K562 (cell line): ENCODE data around the gene JMJD1C. TPM values are rescaled to one million over a fixed set of nuclear protein-coding genes. Genes with fewer than 3 reads are reported as not detected.

Experiments used
- ATAC-seq: fragments of 200-7000 bp; cut with Tn5 transposase; 3 replicates; pipeline ENCODE4 v1.9.1; 2020; ENCODE audit warnings: moderate library complexity
- BruUV-seq: library from RNA; stranded (reverse); fragments of 400-500 nt; replicated peaks from 2 replicates; lab custom pipeline; 2021; lab: Mats Ljungman, UMichigan
- CTCF ChIA-PET: fragments of 300-600 bp; formaldehyde crosslinking; extraction: SDS; loops from one replicate; lab custom pipeline; 2021; ENCODE audit warnings: low intra/inter-chr PET ratio; lab: Yijun Ruan, JAX
- POLR2A ChIA-PET: fragments of 300-600, 350-650 bp; sonication (Branson Sonifier 250); formaldehyde crosslinking; extraction: SDS; loops from one replicate; lab custom pipeline; 2021; ENCODE audit warnings: antibody characterized with exemption, inconsistent platforms; lab: Yijun Ruan, JAX
- DNase-seq, 4 experiments: peaks; one replicate each; pipeline versions ENCODE4 v3.0.0 to v3.0.0-alpha.2; 2011 to 2018; ENCODE audit warnings: low spot score in 3 of 4, mixed read lengths in 3 of 4; ENCODE audit errors: extremely low read depth in 1 of 4
- FAIRE-seq: peaks from 2 replicates; lab custom pipeline; 2011; peaks lifted over from hg19 to GRCh38; lab: Jason Lieb, UNC
- H2AFZ ChIP-seq: 2 replicates; pipeline ENCODE4 v1.6.0; 2011; ENCODE audit warnings: low read depth, low read length, control low read depth, inconsistent platforms
- H3K27ac ChIP-seq: fragments of 200-600 bp; 3 replicates; pipeline ENCODE4 v1.8.0; 2011; ENCODE audit warnings: low read depth, mild to moderate bottlenecking, control low read depth, inconsistent platforms, low read length, moderate library complexity, mixed read lengths; ENCODE audit errors: extremely low read depth
- H3K27me3 ChIP-seq, 2 experiments: fragments of 300-600 bp in 1 of 2; 2 replicates in 1 of 2; 3 replicates in 1 of 2; pipeline versions ENCODE4 v1.6.0 to v1.8.0; 2011; ENCODE audit warnings: inconsistent platforms in 2 of 2, low read length in 2 of 2, mild to moderate bottlenecking in 1 of 2, mixed read lengths in 1 of 2, moderate library complexity in 1 of 2; ENCODE audit not compliant: control insufficient read depth in 2 of 2, insufficient read depth in 2 of 2
- H3K36me3 ChIP-seq: fragments of 300-600 bp; 3 replicates; pipeline ENCODE4 v1.8.0; 2011; ENCODE audit warnings: mild to moderate bottlenecking, low read length, inconsistent platforms; ENCODE audit not compliant: control insufficient read depth, insufficient read depth
- H3K4me1 ChIP-seq, 2 experiments: fragments of 200-600 bp in 1 of 2; replicated peaks in 1 of 2; 2 replicates in 1 of 2; 3 replicates in 1 of 2; pipeline versions ENCODE4 v1.5.1 to v1.8.0; 2011; ENCODE audit warnings: inconsistent platforms in 2 of 2, low read length in 2 of 2, mild to moderate bottlenecking in 1 of 2, mixed read lengths in 1 of 2, moderate library complexity in 1 of 2; ENCODE audit not compliant: control insufficient read depth in 2 of 2, insufficient read depth in 2 of 2
- H3K4me2 ChIP-seq: 2 replicates; pipeline ENCODE4 v1.6.1; 2011; ENCODE audit warnings: low read length, control low read depth, inconsistent platforms, mixed read lengths; ENCODE audit not compliant: insufficient read depth
- H3K4me3 ChIP-seq: fragments of 200-600 bp; sonication (generic), shearing (Covaris generic); 2 replicates; pipeline ENCODE4 v1.5.1; 2016; ENCODE audit warnings: control low read depth, inconsistent platforms
- H3K79me2 ChIP-seq: fragments of 200-600 bp; 3 replicates; pipeline ENCODE4 v1.8.0; 2011; ENCODE audit warnings: low read length, inconsistent platforms; ENCODE audit not compliant: control insufficient read depth, insufficient read depth
- H3K9ac ChIP-seq, 2 experiments: 2 replicates each; pipeline versions ENCODE4 v1.6.0 to v1.6.1; 2011; ENCODE audit warnings: low read depth in 2 of 2, low read length in 2 of 2, control low read depth in 1 of 2, inconsistent platforms in 1 of 2, mild to moderate bottlenecking in 1 of 2, mixed read lengths in 1 of 2; ENCODE audit not compliant: insufficient read depth in 1 of 2
- H3K9me1 ChIP-seq: one replicate; pipeline ENCODE4 v1.6.0; 2011; ENCODE audit warnings: inconsistent platforms, mild to moderate bottlenecking, low read length, moderate library complexity; ENCODE audit not compliant: control insufficient read depth, insufficient read depth
- H3K9me3 ChIP-seq: replicated peaks from 2 replicates; pipeline ENCODE4 v1.5.1; 2011; ENCODE audit warnings: low read depth, low read length, inconsistent platforms; ENCODE audit not compliant: control insufficient read depth, insufficient read depth
- H4K20me1 ChIP-seq: replicated peaks from 2 replicates; pipeline ENCODE4 v1.6.1; 2011; ENCODE audit warnings: low read length, inconsistent platforms, mixed read lengths; ENCODE audit not compliant: control insufficient read depth, insufficient read depth
- BRF1 ChIP-seq: IDR thresholded peaks from 3 replicates; pipeline ENCODE4 v1.6.1; 2011; ENCODE audit warnings: borderline replicate concordance, mild to moderate bottlenecking; ENCODE audit not compliant: insufficient read length; ENCODE audit errors: extremely low read depth
- CBFA2T3 ChIP-seq: fragments of 450-650 bp; IDR thresholded peaks from 2 replicates; pipeline ENCODE4 v1.6.1; 2017
- CHD1 ChIP-seq: fragments of 200-600 bp; sonication (generic); IDR thresholded peaks from one replicate; pipeline ENCODE4 v1.6.1; 2012; ENCODE audit warnings: mild to moderate bottlenecking, moderate library complexity, low read length, inconsistent platforms
- FOXP1 ChIP-seq: sonication (generic); formaldehyde crosslinking; IDR thresholded peaks from 2 replicates; pipeline ENCODE4 v1.8.0; 2022; ENCODE audit warnings: mild to moderate bottlenecking, missing genetic modification reagents
- IFI16 ChIP-seq: fragments of 250-450 bp; sonication (Bioruptor Pico); IDR thresholded peaks from 2 replicates; pipeline ENCODE4 v2.1.2; 2022; ENCODE audit warnings: mild to moderate bottlenecking, inconsistent platforms
- MTF1 ChIP-seq: fragments of 250-450 bp; sonication (Bioruptor Pico); IDR thresholded peaks from 2 replicates; pipeline ENCODE4 v1.9.0; 2021; ENCODE audit warnings: moderate library complexity, mild to moderate bottlenecking, inconsistent platforms, borderline replicate concordance
- PCBP2 ChIP-seq: fragments of 200-400 bp; formaldehyde crosslinking; IDR thresholded peaks from 2 replicates; pipeline ENCODE4 v1.6.1; 2018; ENCODE audit warnings: low read length, low read depth, mild to moderate bottlenecking, moderate library complexity; ENCODE audit not compliant: poor library complexity, severe bottlenecking
- RBM17 ChIP-seq: fragments of 200-400 bp; formaldehyde crosslinking; IDR thresholded peaks from 2 replicates; pipeline ENCODE4 v1.6.1; 2017; ENCODE audit warnings: low read depth, mild to moderate bottlenecking, low read length, borderline replicate concordance
- SOX6 ChIP-seq: fragments of 450-650 bp; IDR thresholded peaks from 2 replicates; pipeline ENCODE4 v1.6.1; 2014; ENCODE audit warnings: mild to moderate bottlenecking
- SRSF7 ChIP-seq: fragments of 200-400 bp; formaldehyde crosslinking; optimal IDR thresholded peaks from 2 replicates; pipeline ENCODE3; 2017; ENCODE audit warnings: mild to moderate bottlenecking, low read depth, low read length
- ZBED1 ChIP-seq: IDR thresholded peaks from 2 replicates; pipeline ENCODE4 v1.6.1; 2014
- WGBS: fragments of 100-300 bp; shearing (Covaris generic); methylation state at CpG from one replicate; pipeline ENCODE4 v1.1.6; 2016; ENCODE audit warnings: low coverage, mixed read lengths; ENCODE audit not compliant: insufficient coverage; ENCODE audit errors: missing lambda C conversion rate; 5-methylcytosine and 5-hydroxymethylcytosine counted together
- in situ Hi-C: fragments of 300-500 bp; cut with MboI; formaldehyde crosslinking; loops from 4 replicates; pipeline ENCODE4 v1.15.0; 2018; ENCODE audit warnings: inconsistent platforms, mixed read lengths
- intact Hi-C: fragments of 100-400 bp; cut with micrococcal nuclease; formaldehyde crosslinking; loops from 2 replicates; pipeline ENCODE4 v1.14.2; 2022
- polyA plus RNA-seq, 8 experiments: library from polyadenylated mRNA; depleted of rRNA in 4 of 8; stranded (reverse) in 5 of 8; unstranded in 3 of 8; fragments of >200 nt; fragmentation: Nextera tagmentation in 2 of 8; fragmentation: Illumina TruSeq in 1 of 8; extraction: Ambion mirVana in 2 of 8; extraction: Trizol in 1 of 8; gene quantifications; 2 replicates each; pipeline versions ENCODE4 v1.2.1 to v1.2.3, GENCODE V29; 2011 to 2014; ENCODE audit warnings: inconsistent platforms in 1 of 8, missing spikeins in 1 of 8
- total RNA-seq, 7 experiments: library from RNA; depleted of rRNA in 6 of 7; stranded (reverse); fragments of >200 nt in 6 of 7; fragmentation: Illumina TruSeq in 2 of 7; extraction: Trizol in 2 of 7; gene quantifications; 2 replicates each; pipeline versions ENCODE4 v1.2.1 to v1.2.3, GENCODE V29; 2011 to 2021; ENCODE audit warnings: low replicate concordance in 1 of 7
- TF ChIP-seq, protein P1 (sequence below): fragments of 450-650 bp; formaldehyde crosslinking; IDR thresholded peaks from 2 replicates; pipeline ENCODE4 v1.4.0; 2020; ENCODE audit warnings: mild to moderate bottlenecking, mixed read lengths
- TF ChIP-seq, protein P2 (sequence below): sonication (generic); formaldehyde crosslinking; IDR thresholded peaks from 2 replicates; pipeline ENCODE4 v1.8.0; 2022; ENCODE audit warnings: mild to moderate bottlenecking, missing genetic modification reagents
- TF ChIP-seq, protein P3 (sequence below): conservative IDR thresholded peaks from 2 replicates; pipeline ENCODE4 v1.6.1; 2011; ENCODE audit warnings: low read depth, mild to moderate bottlenecking, low read length; ENCODE audit not compliant: control insufficient read depth
- TF ChIP-seq, protein P4 (sequence below): sonication (generic); formaldehyde crosslinking; IDR thresholded peaks from 2 replicates; pipeline ENCODE4 v1.8.1; 2022; ENCODE audit warnings: missing genetic modification reagents

Gene JMJD1C
- total and polyA plus RNA-seq, 9 of the 15 experiments (the other 6 are each of a cell fraction or from before 2014, with no cell fraction given): 25.3 to 68.0 (median 47.2) TPM

DNA sequence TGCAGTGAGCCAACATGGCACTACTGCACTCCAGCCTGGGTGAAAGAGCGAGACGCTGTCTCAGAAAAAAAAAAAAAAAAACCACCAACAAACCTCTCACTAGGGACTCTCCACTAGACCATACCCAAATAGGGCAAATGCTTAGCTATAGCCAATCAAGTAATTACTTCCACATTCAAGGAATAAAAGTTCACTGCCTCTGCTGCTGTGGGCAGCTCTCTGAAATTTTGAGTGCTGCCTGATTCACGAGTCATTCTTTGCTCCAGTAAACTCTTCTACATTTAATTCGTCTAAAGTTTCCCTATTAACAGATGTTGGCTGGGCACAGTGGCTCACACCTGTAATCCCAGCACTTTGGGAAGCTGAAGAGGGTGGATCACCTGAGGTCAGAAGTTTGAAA lies 337.3 kb downstream of the JMJD1C start:
- Histone ChIP-seq H3K9ac (no peak overlapping the region), H3K27ac (no peak overlapping the region), H3K9me3 (peaks cover 7% of the 10 kb centered on the region), H2AFZ (no peak overlapping the region; the same call in 1 of the 2 replicates), H4K20me1 (no peaks in the 10 kb centered on the region), H3K79me2 (peaks cover 3% of the 10 kb centered on the region), H3K36me3 (no peaks in the 10 kb centered on the region), H3K9me1 (no peaks in the 10 kb centered on the region), H3K4me1 (peaks cover 1 to 5% of the 10 kb centered on the region in 2 experiments; a peak in 3 of 5 replicates), H3K4me2 (no peak overlapping the region), H3K27me3 (no peaks in the 10 kb centered on the region), H3K4me3 (no peak overlapping the region)
- ChIA-PET CTCF (no interaction called here), POLR2A (interaction anchor here (0.8 kb wide), 1 partner anchor 13 kb away, joined by 3 read pairs; no protein-coding TSS in a partner anchor)
- no peak for FAIRE-seq
- intact Hi-C loops: no loop called here
- ATAC-seq: no peak
- in situ Hi-C loops: no loop called here
- DNase-seq: no peak
- BruUV-seq: no TSS peak
- 5% methylated on average over 2 of the region's 4 CpGs for WGBS
- TF ChIP-seq IFI16 (CRISPR knock-in tag) (no peak), MTF1 (no peak), RBM17 (no peak), CHD1 (no peak), ZBED1 (no peak), CBFA2T3 (no peak), SOX6 (no peak), SRSF7 (no peak), PCBP2 (no peak), FOXP1 (CRISPR knock-in tag) (no peak), BRF1 (no peak)
- TF ChIP-seq, protein P1, sequence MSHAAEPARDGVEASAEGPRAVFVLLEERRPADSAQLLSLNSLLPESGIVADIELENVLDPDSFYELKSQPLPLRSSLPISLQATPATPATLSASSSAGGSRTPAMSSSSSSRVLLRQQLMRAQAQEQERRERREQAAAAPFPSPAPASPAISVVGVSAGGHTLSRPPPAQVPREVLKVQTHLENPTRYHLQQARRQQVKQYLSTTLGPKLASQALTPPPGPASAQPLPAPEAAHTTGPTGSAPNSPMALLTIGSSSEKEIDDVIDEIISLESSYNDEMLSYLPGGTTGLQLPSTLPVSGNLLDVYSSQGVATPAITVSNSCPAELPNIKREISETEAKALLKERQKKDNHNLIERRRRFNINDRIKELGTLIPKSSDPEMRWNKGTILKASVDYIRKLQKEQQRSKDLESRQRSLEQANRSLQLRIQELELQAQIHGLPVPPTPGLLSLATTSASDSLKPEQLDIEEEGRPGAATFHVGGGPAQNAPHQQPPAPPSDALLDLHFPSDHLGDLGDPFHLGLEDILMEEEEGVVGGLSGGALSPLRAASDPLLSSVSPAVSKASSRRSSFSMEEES (CRISPR knock-in tag): no peak
- TF ChIP-seq, protein P2, sequence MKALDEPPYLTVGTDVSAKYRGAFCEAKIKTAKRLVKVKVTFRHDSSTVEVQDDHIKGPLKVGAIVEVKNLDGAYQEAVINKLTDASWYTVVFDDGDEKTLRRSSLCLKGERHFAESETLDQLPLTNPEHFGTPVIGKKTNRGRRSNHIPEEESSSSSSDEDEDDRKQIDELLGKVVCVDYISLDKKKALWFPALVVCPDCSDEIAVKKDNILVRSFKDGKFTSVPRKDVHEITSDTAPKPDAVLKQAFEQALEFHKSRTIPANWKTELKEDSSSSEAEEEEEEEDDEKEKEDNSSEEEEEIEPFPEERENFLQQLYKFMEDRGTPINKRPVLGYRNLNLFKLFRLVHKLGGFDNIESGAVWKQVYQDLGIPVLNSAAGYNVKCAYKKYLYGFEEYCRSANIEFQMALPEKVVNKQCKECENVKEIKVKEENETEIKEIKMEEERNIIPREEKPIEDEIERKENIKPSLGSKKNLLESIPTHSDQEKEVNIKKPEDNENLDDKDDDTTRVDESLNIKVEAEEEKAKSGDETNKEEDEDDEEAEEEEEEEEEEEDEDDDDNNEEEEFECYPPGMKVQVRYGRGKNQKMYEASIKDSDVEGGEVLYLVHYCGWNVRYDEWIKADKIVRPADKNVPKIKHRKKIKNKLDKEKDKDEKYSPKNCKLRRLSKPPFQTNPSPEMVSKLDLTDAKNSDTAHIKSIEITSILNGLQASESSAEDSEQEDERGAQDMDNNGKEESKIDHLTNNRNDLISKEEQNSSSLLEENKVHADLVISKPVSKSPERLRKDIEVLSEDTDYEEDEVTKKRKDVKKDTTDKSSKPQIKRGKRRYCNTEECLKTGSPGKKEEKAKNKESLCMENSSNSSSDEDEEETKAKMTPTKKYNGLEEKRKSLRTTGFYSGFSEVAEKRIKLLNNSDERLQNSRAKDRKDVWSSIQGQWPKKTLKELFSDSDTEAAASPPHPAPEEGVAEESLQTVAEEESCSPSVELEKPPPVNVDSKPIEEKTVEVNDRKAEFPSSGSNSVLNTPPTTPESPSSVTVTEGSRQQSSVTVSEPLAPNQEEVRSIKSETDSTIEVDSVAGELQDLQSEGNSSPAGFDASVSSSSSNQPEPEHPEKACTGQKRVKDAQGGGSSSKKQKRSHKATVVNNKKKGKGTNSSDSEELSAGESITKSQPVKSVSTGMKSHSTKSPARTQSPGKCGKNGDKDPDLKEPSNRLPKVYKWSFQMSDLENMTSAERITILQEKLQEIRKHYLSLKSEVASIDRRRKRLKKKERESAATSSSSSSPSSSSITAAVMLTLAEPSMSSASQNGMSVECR: no peak
- TF ChIP-seq, protein P3, sequence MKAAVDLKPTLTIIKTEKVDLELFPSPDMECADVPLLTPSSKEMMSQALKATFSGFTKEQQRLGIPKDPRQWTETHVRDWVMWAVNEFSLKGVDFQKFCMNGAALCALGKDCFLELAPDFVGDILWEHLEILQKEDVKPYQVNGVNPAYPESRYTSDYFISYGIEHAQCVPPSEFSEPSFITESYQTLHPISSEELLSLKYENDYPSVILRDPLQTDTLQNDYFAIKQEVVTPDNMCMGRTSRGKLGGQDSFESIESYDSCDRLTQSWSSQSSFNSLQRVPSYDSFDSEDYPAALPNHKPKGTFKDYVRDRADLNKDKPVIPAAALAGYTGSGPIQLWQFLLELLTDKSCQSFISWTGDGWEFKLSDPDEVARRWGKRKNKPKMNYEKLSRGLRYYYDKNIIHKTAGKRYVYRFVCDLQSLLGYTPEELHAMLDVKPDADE: no peak
- TF ChIP-seq, protein P4, sequence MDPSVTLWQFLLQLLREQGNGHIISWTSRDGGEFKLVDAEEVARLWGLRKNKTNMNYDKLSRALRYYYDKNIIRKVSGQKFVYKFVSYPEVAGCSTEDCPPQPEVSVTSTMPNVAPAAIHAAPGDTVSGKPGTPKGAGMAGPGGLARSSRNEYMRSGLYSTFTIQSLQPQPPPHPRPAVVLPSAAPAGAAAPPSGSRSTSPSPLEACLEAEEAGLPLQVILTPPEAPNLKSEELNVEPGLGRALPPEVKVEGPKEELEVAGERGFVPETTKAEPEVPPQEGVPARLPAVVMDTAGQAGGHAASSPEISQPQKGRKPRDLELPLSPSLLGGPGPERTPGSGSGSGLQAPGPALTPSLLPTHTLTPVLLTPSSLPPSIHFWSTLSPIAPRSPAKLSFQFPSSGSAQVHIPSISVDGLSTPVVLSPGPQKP (CRISPR knock-in tag): no peak
